ENCODE results near the gene ACO2.
"Not testable (repeated sequence)": the region's sequence is repeated elsewhere in the genome, so short reads cannot be mapped to it uniquely, and the experiment has no call there.

Gene ACO2

GRCh38 chr22:41543854-41544670 is 75.1 kb downstream of the ACO2 start, which contains the start of gene POLR3H:
TSS of gene POLR3H (minus strand) at chr22:41544470. CDS start at chr22:41544101, 369 bp downstream.
- DNase-seq = peak; percentile 84

- no peak for DNase-seq
Observed at GRCh38 chr22:41544671-41545476, 76.0 kb downstream of the ACO2 start.

- DNase-seq = no peak
Observed at GRCh38 chr22:41548830-41549211, 79.9 kb downstream of the ACO2 start.

- no peak for DNase-seq
Observed at GRCh38 chr22:41550952-41551491, 82.1 kb downstream of the ACO2 start.

- no peak for DNase-seq
Observed at GRCh38 chr22:41551877-41552582, 83.1 kb downstream of the ACO2 start.

- DNase-seq = no peak
Observed at GRCh38 chr22:41555325-41555982, 86.5 kb downstream of the ACO2 start.

- no peak for DNase-seq
Observed at GRCh38 chr22:41556561-41556960, 87.6 kb downstream of the ACO2 start.

GRCh38 chr22:41557401-41558240 is 88.7 kb downstream of the ACO2 start:
- no peak for DNase-seq

GRCh38 chr22:41558241-41558630 is 89.3 kb downstream of the ACO2 start:
- DNase-seq = not testable (repeated sequence)

- DNase-seq = no peak
Observed at GRCh38 chr22:41560095-41560471, 91.2 kb downstream of the ACO2 start.

GRCh38 chr22:41561335-41561734 is 92.4 kb downstream of the ACO2 start:
- no peak for DNase-seq

GRCh38 chr22:41561788-41562187 is 92.9 kb downstream of the ACO2 start:
- DNase-seq = no peak

GRCh38 chr22:41562461-41562860 is 93.5 kb downstream of the ACO2 start:
- no peak for DNase-seq

- DNase-seq = peak; percentile 63
Observed at GRCh38 chr22:41563051-41563711, 94.3 kb downstream of the ACO2 start.

- peak; percentile 9 for DNase-seq
Observed at GRCh38 chr22:41564563-41564962, 95.6 kb downstream of the ACO2 start.

- DNase-seq = peak; percentile 52
Observed at GRCh38 chr22:41565403-41566054, 96.6 kb downstream of the ACO2 start.

GRCh38 chr22:41567512-41567768 is 98.5 kb downstream of the ACO2 start:
- no peak for DNase-seq

- DNase-seq = no peak
Observed at GRCh38 chr22:41568811-41569210, 99.9 kb downstream of the ACO2 start.

GRCh38 chr22:41570221-41570620 is 101.3 kb downstream of the ACO2 start:
- DNase-seq = peak; percentile 27

- no peak for DNase-seq
Observed at GRCh38 chr22:41571786-41572185, 102.9 kb downstream of the ACO2 start.

- not testable (repeated sequence) for DNase-seq
Observed at GRCh38 chr22:41572305-41572704, 103.4 kb downstream of the ACO2 start.
